Measurements from ENCODE around the gene CLDN10. TPM values are rescaled to one million over a fixed set of nuclear protein-coding genes. Genes with fewer than 3 reads are reported as not detected.

Gene CLDN10
- total RNA-seq, 4 donors from 2014 or later, result not detected

DNA sequence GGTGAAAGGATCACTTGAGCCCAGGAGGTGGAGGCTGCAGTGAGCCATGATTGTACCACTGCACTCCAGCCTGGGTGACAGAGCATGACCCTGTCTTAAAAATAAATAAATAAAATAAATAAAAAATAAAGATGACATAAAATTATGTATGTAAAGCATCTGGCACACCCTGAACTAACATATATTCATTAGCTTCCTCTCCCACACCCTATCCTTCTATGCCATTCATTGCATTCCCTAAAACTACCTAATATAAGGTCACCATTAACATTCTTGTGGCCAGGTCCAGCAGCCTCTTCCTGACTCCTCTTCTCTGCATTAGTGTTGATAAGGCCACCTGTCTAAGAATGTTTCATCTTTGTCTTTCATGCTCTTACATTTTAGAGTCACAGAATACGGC, 44.5 kb upstream of the CLDN10 start:
- no peaks in the 10 kb centered on the region for H3K36me3 ChIP-seq
- intact Hi-C loops (cut with DNase I; ENCODE audit: low total_unique reads), result no loop called here
- TF ChIP-seq, protein P1, sequence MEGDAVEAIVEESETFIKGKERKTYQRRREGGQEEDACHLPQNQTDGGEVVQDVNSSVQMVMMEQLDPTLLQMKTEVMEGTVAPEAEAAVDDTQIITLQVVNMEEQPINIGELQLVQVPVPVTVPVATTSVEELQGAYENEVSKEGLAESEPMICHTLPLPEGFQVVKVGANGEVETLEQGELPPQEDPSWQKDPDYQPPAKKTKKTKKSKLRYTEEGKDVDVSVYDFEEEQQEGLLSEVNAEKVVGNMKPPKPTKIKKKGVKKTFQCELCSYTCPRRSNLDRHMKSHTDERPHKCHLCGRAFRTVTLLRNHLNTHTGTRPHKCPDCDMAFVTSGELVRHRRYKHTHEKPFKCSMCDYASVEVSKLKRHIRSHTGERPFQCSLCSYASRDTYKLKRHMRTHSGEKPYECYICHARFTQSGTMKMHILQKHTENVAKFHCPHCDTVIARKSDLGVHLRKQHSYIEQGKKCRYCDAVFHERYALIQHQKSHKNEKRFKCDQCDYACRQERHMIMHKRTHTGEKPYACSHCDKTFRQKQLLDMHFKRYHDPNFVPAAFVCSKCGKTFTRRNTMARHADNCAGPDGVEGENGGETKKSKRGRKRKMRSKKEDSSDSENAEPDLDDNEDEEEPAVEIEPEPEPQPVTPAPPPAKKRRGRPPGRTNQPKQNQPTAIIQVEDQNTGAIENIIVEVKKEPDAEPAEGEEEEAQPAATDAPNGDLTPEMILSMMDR (IDR thresholded peaks at IDR 0.05 in 4 of 5, conservative IDR thresholded peaks at IDR 0.05 in 1 of 5), result no peak
- TF ChIP-seq POLR2A (IDR thresholded peaks at IDR 0.05), result no peak
- in situ Hi-C loops (cut with MboI; ENCODE audit: low sequenced_read_pairs in 4 of 4), result loop anchor here in 1 of 4 donors (25.0 kb wide), 1 partner anchor 329 kb away; no protein-coding TSS in a partner anchor
- H3K4me3 ChIP-seq, result no peak overlapping the region
- no peaks in the 10 kb centered on the region for H3K4me1 ChIP-seq
- ATAC-seq (no peak), DNase-seq (no peak)
- no peaks in the 10 kb centered on the region for H3K27me3 ChIP-seq
- H3K27ac ChIP-seq, result no peak overlapping the region
- no peaks in the 10 kb centered on the region for H3K9me3 ChIP-seq

DNA sequence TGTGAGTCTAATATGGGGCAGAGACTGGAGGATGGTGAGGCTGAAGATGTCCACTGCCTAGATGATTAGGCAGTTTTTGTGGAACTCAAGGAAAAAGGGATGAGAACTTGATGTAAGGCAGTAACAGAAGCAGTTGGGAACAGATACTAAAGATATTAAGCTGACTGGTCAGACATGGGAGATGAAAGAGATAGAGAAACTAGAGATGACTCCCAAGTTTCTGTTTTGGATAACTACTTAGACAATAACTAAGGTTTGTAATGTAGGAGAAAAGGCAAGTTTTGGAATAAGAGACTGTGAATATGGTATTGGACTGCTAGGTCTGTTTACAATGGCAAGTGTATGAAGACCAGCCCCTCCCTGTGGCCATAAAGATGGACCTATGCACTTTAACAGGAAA, 43.5 kb upstream of the CLDN10 start:
- no peak for DNase-seq
- TF ChIP-seq, protein P1 (IDR thresholded peaks at IDR 0.05 in 4 of 5, conservative IDR thresholded peaks at IDR 0.05 in 1 of 5), result no peak
- no peak for TF ChIP-seq POLR2A (IDR thresholded peaks at IDR 0.05)
- intact Hi-C loops (cut with DNase I; ENCODE audit: low total_unique reads) (no loop called here), in situ Hi-C loops (cut with MboI; ENCODE audit: low sequenced_read_pairs in 4 of 4) (loop anchor here in 1 of 4 donors (25.0 kb wide), 1 partner anchor 328 kb away; no protein-coding TSS in a partner anchor)
- no peaks in the 10 kb centered on the region for H3K27me3 ChIP-seq
- no peak for ATAC-seq
- H3K9me3 ChIP-seq, result no peaks in the 10 kb centered on the region
- H3K36me3 ChIP-seq, result no peaks in the 10 kb centered on the region
- no peaks in the 10 kb centered on the region for H3K4me1 ChIP-seq
- H3K27ac ChIP-seq, result no peak overlapping the region
- no peak overlapping the region for H3K4me3 ChIP-seq

DNA sequence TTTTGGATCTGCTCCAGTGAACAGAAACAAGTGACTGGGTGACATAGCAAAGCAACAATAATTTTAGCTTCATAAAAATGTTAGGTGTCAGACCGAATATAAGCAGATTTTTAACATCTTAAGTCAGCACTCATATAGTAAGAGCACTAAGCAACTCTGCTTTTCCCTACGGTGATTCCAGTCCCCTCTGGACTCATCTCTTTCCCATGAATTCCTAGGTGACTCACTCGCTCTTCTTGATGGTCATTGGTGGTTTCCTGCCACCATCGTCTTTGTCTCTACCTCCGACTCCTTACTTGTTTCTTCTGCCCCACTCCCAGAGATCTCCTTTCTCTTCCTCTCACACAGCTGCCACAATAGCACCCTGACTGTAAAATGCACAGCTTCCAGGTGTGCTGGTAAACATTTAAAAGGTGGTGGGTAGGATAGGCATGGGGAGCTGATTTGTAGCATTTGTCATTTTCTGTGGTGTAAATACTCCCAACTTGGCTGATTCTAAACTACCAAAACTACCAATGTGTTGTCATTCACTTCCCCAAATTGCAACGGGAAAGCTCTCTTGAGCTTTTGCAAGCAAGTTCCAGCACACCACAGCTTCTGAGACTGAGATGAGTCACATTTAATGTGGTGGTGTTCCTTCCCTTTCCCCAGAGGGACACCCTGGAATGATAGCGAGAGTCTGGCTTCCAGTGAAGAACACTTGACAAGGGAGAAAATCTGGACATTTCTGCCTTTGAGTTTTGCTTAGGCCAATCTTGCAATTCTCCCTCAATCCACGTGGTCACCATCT, 42.8 kb upstream of the CLDN10 start:
- H3K36me3 ChIP-seq, result no peaks in the 10 kb centered on the region
- ATAC-seq, result no peak
- intact Hi-C loops (cut with DNase I; ENCODE audit: low total_unique reads), result no loop called here
- TF ChIP-seq, protein P1 (IDR thresholded peaks at IDR 0.05 in 4 of 5, conservative IDR thresholded peaks at IDR 0.05 in 1 of 5), result no peak
- TF ChIP-seq POLR2A (IDR thresholded peaks at IDR 0.05), result no peak
- no peaks in the 10 kb centered on the region for H3K9me3 ChIP-seq
- H3K27ac ChIP-seq, result no peak overlapping the region
- in situ Hi-C loops (cut with MboI; ENCODE audit: low sequenced_read_pairs in 4 of 4), result loop anchor here in 1 of 4 donors (25.0 kb wide), 1 partner anchor 328 kb away; no protein-coding TSS in a partner anchor
- H3K27me3 ChIP-seq, result no peaks in the 10 kb centered on the region
- no peak for DNase-seq
- no peak overlapping the region for H3K4me3 ChIP-seq
- no peaks in the 10 kb centered on the region for H3K4me1 ChIP-seq

DNA sequence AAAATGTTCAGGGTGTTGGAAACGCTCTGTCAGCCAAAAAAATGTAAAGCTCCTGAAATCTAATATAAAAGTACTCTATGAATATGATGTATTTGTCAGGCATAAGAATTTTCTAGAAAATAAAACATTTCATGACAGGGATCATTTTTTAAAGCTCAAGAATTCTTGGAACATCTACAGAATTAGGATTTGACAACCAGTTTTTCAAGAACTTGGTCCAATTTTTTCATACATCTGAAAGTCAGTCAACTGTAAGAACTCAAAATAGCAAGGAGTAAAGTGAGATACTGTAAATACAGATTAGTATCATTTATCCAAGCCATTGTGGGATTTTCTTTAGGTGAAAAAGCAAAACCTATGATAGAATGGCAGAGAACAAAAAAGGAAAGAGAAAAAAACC, 41.6 kb upstream of the CLDN10 start:
- H3K27ac ChIP-seq, result no peak overlapping the region
- no peak overlapping the region for H3K4me3 ChIP-seq
- H3K4me1 ChIP-seq, result no peaks in the 10 kb centered on the region
- DNase-seq (no peak), ATAC-seq (no peak)
- no peaks in the 10 kb centered on the region for H3K9me3 ChIP-seq
- no peaks in the 10 kb centered on the region for H3K27me3 ChIP-seq
- no peak for TF ChIP-seq POLR2A (IDR thresholded peaks at IDR 0.05)
- TF ChIP-seq, protein P1 (IDR thresholded peaks at IDR 0.05 in 4 of 5, conservative IDR thresholded peaks at IDR 0.05 in 1 of 5), result no peak
- intact Hi-C loops (cut with DNase I; ENCODE audit: low total_unique reads) (no loop called here), in situ Hi-C loops (cut with MboI; ENCODE audit: low sequenced_read_pairs in 4 of 4) (loop anchor here in 1 of 4 donors (25.0 kb wide), 1 partner anchor 326 kb away; no protein-coding TSS in a partner anchor)
- no peaks in the 10 kb centered on the region for H3K36me3 ChIP-seq
